ENCODE results near the gene FAAP100.

The FAAP100 gene

DNA sequence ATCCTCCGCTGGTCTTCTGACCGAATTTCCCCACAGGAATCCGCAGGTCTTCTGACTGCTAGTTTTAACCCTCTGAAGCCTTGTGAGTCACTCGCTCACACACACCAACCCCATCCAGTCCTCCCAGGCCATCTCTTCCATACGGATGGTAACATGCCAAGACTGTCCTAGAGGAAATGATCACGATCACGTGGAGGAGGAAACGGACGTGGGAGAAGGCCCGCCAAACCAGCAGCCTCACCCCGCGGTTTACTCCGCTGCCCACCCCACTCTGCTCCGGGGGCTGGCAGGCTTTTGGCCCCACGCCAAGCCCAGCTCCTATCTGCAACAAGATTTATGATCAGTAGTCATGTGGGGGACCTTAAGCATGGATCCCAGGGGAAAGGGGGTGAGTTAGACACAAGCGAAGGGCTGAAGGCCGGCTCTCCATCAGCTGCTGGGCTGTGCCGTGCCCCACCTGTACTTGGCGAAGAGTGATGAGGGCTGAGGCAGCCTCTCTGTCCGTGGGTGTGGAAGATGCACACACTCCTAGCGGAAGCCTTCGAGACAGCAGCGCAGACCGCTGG is 1.5 kb upstream of the FAAP100 start:
- no peak for DNase-seq (ENCODE audit: low read depth in 2 of 2)

DNA sequence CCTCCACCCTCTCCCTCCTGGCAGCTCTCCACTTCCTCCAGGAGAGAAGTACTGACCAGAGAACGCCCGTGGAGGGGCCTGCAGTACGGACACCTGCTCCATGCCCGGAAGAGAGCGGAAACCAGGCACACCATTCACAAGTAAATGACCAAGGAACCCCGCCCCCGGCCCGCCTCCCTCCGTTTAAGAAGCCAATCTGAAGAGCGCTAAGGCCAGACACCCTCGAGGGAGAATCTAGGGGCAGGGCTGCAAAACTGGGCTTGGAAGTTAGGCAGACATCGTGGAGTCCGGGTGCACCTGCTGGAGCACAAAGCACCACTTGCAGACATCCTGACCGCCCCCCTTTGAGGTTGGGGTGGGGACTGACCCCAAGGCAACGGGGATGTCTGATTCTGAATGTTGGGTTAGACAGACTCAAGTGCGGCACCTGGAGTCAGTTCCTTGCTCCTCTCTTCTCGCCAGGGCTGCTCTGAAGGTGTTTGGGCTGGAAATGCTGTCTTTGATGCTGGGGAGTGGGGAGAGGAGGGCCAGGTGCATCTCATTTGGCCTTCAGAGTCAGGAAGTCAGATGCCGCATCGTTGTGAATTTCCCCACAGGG is 964 bp upstream of the FAAP100 start:
- DNase-seq (ENCODE audit: low read depth in 2 of 2), result peak; percentile 67 to 75

DNA sequence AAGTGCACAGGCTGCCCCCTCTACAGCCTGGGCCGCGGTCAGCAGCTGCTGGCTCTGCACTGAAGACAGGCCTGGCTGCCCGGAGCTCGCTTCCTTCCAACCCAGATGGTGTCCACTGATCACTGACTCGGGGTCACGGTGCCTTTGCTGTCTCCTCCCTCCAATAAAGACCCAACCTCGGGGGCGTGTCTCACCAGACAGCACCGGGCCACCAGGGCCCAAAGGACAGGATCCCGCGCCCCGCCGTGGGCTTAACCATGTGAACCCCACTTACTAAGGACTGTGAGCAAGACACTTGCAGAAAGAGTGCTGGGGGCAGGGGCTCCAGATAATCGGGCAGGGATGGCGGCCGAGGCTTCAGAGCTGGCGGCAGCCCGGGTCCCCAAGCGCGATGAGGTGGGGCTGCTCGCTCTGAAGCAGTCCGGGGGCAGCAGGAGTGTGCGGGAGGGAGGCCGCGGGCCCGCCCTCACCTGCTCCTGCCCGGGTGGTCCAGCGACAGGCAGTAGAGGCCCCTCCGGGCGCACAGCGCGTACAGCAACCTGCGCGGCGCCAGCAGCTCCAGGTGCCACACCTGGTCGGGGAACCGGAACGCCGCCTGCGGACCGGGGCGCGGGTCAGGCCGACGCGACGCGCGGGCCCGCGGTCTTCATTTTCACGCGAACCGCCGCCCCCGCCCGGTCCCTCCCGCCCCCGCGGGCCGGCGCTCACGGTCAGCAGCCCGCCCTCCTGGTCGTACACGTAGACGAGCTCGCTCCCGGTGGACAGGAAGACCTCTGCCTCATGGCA is 502 bp downstream of the FAAP100 start:
- no peak for DNase-seq (ENCODE audit: low read depth in 2 of 2)

DNA sequence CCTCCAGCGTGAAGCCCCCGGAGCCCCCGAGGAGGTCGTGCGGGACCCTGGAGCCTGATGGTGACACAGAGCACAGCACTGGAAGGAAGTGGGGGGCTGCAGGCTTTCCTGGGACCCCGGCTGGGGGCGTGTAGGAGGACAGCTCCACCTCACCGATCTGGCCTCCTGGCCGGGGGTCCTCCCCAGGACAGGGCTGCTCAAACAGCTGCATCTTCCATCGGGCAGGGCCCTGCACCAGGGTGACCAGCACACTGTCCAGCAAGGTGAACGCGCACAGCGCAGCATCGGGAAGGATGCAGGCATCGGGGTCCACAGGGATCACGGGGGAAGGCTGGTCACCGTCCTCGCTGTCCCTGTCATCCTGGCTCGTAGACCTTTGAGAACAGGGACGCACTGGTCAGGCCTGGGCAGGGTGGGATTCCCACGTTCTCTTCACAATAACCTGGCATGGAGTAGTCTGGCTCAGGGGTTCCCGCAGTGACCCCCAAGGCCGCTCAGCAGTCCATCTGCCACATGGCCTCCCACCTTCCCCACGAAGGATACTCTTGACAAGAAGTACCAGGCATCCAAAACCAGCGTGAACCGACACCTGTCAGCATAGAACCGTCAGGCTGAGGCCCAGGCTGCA is 1.2 kb downstream of the FAAP100 start:
- no peak for DNase-seq (ENCODE audit: low read depth in 2 of 2)

DNA sequence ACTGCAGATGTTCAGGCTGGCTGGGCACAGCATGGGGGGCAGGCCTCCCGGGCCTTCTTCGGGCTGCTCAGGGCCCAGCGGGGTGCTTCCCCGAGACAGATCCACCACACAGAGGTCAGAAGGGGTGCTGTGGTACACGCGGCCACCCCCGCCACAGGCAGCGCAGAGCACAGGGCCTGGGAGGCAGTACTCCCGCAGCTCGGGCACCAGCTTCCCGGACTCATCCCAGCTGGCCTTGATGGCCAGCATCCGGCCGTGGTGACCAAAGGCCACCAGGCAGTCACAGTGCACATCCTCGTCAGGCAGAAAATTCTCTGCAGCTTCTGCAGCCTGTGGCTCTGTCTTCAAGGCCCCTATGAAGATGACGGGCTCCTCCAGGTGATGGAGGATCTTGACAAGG is 1.9 kb downstream of the FAAP100 start:
- DNase-seq (ENCODE audit: low read depth in 2 of 2), result no peak

DNA sequence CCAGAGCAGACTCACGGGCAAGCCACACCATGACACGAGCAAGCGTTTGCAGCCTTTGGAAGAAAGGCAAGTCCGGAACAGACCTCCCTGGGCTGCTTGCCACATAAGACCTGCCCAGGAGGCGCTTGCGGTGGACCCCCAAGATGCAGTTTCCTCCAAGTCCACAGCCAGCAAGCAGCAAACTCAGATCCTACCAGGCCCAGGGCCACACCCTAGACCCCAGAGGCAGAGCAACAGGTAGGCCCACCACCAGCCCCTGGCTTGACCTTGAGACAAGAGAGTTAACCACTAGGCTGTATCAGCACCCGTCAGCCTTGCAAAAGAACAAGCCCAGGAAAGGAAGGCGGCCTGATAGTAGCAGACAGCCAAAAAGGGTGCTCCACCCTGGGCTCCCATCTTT is 2.3 kb downstream of the FAAP100 start:
- DNase-seq (ENCODE audit: low read depth in 2 of 2), result no peak

DNA sequence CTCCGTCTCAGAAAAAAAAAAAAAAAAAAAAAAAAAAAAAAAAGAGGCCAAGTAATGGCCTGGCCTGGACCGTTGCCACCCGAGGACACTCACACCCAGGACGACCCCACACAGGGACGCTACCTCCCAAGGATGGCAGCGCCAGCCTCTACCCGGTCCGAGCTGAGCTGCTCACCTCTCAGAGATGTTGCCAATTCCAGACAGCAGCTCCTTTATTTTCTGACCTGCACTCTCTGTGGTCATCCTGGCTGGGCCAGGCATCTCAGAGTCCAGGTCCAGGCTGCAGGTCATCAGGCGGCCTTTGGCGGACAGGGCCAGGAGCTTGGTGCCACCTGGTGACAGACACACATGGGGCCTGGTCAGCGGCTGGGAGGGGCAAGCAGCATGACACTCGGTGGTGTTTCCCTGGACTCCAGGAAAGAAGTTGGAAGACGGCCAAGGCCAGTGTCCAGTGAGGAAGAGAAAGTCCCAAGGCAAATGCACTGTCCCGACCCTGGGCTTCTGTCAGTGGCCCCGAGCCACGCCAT is 3.1 kb downstream of the FAAP100 start:
- no peak for DNase-seq (ENCODE audit: low read depth in 2 of 2)

DNA sequence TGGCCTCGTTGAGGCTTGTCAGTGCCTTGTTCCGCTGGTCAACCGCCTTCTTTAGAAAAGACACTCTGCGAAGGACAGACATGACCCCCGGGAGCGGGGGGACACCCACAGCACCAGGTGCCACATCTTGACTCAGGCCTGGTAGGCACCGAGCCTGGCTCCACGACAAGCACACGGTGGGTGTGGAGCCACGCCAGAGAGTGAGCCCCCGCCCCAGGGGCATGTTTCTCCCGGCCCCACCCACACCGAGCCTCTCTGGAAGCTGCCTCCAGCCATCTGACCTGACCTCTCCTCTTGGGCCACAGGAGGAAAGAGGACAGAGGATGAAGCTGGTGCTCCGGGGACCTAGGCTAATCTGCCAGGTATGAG is 4.6 kb downstream of the FAAP100 start:
- DNase-seq (ENCODE audit: low read depth in 2 of 2), result no peak

DNA sequence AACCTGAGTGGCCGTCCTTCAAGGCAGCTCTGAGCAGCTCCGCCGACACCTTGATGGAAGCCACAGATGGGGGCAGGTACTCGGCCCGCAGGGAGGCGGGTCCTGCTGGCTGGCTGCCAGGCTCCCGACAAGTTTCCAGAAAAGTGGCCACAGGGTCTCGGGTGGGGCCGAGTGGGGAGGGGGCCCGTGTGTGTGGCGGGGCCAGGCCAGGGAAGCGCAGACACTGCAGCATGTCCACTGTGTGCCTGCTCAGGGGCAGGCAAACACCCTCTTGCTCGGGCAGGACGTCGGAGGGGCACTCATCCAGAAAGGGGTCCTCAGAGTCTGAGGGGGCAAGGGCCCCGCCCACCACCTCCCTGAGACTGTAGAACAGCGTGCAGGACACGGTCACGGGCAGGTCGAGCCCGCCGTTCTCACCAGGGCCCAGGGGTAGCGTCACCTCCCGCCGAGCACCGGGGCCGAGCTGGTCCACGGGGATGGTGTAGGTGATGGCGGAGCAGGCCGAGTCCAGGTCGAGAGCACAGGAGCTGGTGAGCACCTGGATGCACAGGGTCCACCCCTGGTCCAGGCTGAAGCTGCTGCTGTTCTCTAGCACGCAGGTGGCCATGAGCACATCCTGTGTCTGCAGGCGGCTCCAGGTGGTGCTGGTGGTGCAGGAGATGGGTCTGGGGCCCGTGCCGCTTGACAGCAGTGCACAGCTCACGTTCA is 5.1 kb downstream of the FAAP100 start:
- DNase-seq (ENCODE audit: low read depth in 2 of 2), result no peak

DNA sequence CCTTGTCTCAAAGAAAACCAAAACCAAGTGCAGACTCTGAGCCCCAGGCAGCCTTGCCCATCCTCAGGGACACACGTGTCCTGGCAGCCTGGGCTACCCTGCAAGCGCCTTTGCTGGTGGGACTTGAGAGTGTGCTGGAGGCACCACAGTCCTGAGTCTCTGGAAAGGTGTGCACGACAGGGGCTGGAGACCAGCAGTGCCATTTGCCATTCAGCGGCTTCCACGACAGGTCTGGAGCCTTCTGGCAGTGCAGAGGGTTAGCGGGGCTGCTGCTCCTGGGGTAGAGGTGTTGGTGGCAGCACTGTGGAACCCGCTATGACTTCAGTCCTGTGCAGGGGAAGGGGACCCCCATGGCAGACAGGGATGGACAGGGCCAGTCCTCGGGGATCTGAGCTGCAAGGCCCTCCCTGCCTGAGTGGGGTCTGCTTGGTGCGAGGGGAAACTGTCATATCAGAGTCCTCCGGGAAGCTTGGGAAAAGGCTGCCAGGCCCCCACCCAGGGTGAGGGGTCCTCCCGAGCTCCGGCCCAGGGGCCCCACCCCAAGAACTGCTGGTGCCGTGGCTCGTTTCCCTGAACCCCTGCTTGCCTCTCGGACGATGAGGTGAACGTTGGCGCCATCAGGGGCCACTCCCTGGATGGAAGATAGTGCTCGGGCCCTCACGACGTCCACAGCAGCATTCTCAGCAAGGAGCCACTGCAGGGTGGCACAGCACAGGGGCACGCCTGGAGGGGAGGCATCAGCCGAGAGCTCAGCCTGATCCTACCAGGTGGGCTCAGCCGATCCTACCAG is 6.8 kb downstream of the FAAP100 start:
- no peak for DNase-seq (ENCODE audit: low read depth in 2 of 2)

DNA sequence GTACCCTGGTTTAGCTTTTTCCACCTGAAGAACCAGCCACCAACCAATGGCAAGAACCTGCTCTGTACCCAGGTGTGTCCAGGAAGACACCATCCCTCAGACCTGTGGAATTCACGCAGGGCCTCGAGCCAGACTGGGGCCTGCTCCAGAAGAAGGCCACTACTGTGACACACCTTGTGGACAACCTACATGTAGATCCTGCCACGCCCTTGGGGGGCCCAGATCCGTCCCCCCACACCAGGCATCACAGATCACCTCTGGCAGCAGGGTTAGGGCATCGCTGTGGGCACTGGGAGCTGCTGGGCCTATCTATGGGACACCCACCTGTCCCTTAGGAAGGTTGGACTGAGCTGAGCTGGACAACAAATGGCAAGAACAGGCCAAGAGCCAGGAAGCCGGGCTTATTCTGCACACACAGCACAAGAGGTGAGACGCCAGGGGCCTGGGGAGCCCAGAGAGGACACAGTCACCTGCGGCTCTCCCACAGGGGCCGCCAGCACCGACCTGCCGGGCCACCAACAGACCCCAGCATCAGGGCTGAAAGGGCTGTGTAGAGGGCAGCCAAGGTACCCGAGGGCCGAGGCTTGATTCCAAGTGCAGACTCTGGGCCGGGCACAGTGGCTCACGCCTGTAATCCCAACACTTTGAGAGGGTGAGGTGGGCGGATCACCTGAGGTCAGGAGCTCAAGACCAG is 7.7 kb downstream of the FAAP100 start:
- no peak for DNase-seq (ENCODE audit: low read depth in 2 of 2)

DNA sequence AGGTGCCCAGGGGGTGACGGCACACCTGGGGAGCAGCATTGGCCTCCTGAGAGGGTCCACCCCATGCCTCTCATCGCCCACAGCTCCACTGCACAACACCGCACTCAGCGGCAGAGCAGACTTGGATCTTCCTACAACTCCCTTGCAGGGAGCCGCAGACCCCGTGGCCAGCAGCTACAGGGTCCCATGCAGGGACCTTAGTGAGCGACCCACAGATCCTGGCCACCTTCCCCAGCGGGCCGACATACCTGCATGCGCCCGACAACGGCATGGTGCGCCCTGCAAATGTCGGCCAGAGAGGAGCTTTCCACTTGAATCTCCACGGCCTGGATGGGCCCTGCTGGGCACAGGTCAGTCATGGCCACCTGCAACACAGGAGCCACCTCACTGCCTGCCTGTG is 8.4 kb downstream of the FAAP100 start:
- DNase-seq (ENCODE audit: low read depth in 2 of 2), result no peak

DNA sequence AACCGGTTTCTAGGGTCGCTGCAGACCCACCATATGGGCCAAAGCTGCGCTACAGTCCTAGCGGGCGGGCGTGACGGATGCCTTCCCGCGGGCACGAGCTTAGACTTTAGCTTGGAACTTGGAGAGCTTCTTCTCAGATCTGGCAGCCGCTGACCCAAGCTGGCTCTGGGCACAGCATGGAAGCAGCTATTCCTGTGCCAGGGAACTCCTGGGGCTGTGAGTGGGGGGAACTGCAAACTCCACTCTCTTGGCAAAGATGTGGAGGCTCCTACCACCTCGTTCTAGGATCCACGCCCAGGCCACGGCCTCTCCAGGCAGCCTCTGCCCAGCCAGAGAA is 8.8 kb downstream of the FAAP100 start:
- DNase-seq (ENCODE audit: low read depth in 2 of 2), result no peak

DNA sequence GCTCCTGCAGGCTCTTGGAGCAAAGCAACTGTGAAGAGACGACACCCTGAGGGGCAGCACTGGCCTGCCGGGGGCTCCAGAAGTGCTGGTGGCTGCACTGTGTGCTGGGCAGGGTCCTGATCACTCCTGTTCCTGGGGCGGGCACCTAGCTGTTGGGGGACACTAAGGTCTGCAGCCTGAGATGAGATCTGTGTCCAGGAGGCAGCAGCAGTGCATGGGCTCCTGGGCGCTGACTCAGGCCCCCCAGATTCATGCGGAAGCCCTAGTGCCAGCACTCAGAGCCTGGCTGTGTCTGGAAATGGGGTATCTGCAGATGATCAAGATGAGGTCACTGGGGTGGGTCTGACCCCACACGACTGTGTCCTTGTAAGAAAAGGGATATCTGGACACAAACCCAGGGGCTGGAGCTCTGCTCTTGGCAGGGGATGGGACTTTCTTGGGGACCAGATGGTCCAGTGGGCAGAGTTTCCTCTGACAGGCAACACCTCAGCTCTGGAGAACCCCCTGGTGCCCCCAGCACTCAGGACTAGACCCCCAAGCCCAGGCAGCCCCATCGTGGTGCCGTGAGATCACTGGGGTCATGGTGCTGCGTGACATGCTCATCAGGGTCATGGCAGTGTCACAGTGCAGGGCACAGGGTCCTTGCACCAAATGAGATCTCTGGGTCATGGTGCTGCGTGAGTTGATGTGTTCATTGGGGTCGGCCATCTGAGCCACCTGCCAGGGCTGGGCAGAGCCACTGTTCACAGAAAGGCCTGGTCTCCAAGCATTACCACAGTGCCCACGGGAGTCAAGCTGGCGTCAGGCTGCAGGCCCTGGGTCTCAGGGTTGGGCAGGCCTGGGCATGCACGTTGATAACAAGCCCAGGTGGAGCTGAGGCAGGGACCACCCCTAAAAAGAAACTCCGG is 9.5 kb downstream of the FAAP100 start:
- no peak for DNase-seq (ENCODE audit: low read depth in 2 of 2)

DNA sequence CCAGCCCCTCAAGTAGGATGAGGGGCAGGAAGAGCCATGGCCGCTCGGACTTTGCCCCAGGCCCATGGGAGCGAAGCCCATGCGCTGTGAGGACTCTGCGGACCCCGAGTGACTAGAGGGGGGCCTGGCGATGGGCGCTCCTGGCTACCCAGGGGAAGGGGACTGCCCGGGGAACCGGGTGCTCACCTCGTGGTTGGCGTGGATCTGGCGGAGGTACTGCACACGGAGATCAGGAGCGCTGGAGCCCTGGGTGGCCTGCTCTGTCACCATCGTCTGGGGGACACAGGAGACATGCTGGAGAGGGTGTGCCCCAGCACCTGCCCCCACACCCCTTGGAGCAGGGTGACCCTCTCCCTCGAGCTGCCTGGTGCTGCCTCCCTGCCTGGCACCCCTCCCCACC is 11.0 kb downstream of the FAAP100 start:
- no peak for DNase-seq (ENCODE audit: low read depth in 2 of 2)

DNA sequence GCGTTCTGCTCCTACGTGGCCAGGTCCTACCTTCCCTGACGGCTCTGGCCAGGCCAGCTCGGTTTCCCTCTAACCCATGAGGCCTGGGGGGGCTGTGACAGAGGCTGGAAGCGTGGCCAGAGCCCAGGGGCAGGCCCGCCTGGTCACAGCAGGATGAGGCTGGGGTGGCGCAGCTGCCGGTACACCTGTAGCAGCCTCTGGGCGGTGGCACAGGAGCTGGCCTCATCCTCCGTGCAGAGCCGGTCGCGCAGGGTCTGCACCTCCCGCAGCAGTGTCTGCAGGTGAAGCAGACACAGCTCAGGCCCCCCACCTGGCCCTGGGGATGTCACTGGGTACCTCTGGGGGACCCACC is 11.5 kb downstream of the FAAP100 start:
- DNase-seq (ENCODE audit: low read depth in 2 of 2), result no peak

DNA sequence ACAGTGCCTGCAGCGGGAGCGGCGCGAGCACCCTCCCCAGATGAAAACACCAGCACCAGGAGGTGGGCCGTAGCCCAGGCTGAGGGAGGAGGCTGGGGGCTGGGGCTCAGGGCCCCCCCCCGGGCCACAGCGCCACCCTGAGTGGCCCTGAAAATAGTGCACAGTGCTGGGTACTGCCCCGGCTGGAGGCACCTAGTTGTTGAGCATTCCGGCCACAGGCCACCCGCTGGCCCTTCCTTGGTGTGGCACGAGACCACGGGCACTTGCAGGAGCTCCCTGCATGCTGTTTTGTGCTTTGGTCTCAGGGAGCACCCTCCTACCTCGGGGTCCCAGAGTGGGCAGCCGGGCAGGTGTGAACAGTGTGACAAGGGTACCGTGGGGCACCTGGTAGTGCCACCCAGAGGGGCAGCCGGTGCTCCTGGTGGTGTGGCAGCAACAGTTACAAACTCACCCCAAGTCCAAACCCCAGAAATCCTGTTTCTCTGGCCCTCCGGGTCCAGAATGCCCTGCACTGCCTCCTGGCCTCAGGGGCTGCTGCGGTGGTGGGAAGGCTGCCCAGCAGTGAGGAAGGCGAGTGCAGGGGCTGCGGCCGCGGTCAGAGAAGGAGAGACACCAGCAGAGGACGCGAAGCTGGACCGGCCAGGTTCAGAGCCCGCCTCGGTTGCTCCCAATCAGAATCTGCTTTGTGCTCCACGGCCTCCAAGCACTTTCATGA is 12.0 kb downstream of the FAAP100 start:
- no peak for DNase-seq (ENCODE audit: low read depth in 2 of 2)

DNA sequence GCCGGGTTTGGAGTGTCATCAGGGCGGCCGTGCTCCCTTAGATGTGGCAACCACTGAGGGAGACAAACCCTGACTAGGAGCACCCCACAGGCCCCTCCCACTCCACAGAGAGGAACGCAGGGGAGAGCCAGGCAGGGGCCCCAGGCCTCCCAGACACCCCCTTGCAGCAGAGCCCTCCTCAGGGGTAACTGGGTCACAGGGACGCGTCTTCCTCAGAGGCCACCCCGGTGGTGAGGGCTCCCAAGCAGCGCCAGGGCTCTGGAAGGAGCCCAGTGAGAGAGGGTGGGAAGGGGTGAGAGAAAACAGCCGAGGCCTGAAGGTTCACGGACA is 12.6 kb downstream of the FAAP100 start:
- DNase-seq (ENCODE audit: low read depth in 2 of 2), result no peak

All from stimulated activated CD8-positive, alpha-beta memory T cell treated with anti-CD3 and anti-CD28 coated beads, Interleukin-2, amount 100 ng/mL, for 48 hours (primary cell).